Omental fat pad (tissue), 4 donors: ENCODE measurements around the gene FBXO27. TPM values are rescaled to one million over a fixed set of nuclear protein-coding genes. Genes with fewer than 3 reads are reported as not detected.
"Not testable (repeated sequence)": the region's sequence is repeated elsewhere in the genome, so short reads cannot be mapped to it uniquely, and the experiment has no call there.

ENCODE experiments used
- ATAC-seq: fragments of 150-250 bp; one replicate; pipeline ENCODE4 v1.9.1; 2016; ENCODE audit warnings: mild to moderate bottlenecking, moderate library complexity; ENCODE audit not compliant: low FRiP score
- DNase-seq: peaks from one replicate; pipeline ENCODE4 v3.0.0-alpha.2; 2019; ENCODE audit warnings: low spot score
- total RNA-seq, 4 donors: library from RNA; depleted of rRNA; stranded (reverse); fragments of >200 nt; gene quantifications; one replicate each; pipeline ENCODE4 v1.1.0, GENCODE V29; 2016
- TF ChIP-seq, protein P1 (sequence below), 3 donors: fragments of 450-650 bp; IDR thresholded peaks; one replicate each; pipeline ENCODE4 v1.5.1; 2016 to 2017; ENCODE audit warnings: antibody characterized with exemption in 3 of 3, mild to moderate bottlenecking in 3 of 3, moderate library complexity in 2 of 3

FBXO27 gene
- total RNA-seq, 4 donors from 2014 or later: 3.2 to 14.6 (median 7.6) TPM

GRCh38 chr19:39070888-39071287 lies 38.5 kb upstream of the FBXO27 start:
- ATAC-seq (peak; percentile 44), DNase-seq (no peak)
- TF ChIP-seq, protein P1, sequence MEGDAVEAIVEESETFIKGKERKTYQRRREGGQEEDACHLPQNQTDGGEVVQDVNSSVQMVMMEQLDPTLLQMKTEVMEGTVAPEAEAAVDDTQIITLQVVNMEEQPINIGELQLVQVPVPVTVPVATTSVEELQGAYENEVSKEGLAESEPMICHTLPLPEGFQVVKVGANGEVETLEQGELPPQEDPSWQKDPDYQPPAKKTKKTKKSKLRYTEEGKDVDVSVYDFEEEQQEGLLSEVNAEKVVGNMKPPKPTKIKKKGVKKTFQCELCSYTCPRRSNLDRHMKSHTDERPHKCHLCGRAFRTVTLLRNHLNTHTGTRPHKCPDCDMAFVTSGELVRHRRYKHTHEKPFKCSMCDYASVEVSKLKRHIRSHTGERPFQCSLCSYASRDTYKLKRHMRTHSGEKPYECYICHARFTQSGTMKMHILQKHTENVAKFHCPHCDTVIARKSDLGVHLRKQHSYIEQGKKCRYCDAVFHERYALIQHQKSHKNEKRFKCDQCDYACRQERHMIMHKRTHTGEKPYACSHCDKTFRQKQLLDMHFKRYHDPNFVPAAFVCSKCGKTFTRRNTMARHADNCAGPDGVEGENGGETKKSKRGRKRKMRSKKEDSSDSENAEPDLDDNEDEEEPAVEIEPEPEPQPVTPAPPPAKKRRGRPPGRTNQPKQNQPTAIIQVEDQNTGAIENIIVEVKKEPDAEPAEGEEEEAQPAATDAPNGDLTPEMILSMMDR (IDR thresholded peaks at IDR 0.05): no peak

DNA sequence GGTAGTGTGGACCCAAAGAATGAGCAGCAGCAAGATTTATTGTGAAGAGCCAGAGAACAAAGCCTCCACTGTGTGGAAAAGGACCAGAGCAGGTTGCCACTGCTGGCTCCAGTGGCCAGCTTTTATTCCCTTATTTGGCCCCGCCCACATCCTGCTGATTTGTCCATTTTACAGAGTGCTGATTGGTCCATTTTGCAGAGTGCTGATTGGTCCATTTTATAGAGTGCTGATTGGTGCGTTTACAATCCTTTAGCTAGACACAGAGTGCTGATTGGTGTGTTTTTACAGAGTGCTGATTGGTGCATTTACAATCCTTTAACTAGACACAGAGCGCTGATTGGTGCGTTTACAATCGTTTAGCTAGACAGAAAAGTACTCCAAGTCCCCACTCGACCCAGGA lies 35.9 kb upstream of the FBXO27 start:
- DNase-seq, ATAC-seq: not testable (repeated sequence)

GRCh38 chr19:39067104-39067503 lies 34.8 kb upstream of the FBXO27 start:
- TF ChIP-seq, protein P1 (IDR thresholded peaks at IDR 0.05): no peak
- ATAC-seq: no peak
- DNase-seq: no peak

GRCh38 chr19:39065928-39066327 lies 33.6 kb upstream of the FBXO27 start:
- ATAC-seq: no peak
- TF ChIP-seq, protein P1 (IDR thresholded peaks at IDR 0.05): no peak
- no peak for DNase-seq

DNA sequence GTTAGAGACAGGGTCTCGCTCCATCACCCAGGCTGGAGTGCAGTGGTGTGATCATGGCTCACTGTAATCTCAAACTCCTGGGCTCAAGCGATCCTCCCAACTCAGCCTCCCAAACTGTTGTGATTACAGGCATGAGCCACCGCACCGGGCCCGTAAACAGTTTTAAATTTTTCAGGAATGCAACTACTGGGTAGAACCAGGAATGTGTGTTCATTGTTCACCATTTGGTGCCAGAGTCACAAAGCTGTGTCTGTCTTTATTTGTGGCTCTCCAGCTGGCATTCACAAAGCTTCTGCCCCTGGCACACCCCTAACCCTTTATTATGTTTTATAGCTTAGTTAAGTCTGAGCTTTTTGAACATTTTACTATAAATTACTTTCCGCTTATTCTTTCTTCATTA lies 32.1 kb upstream of the FBXO27 start:
- TF ChIP-seq, protein P1 (IDR thresholded peaks at IDR 0.05): no peak
- ATAC-seq (no peak), DNase-seq (no peak)

- ATAC-seq (no peak), DNase-seq (no peak)
- TF ChIP-seq, protein P1 (IDR thresholded peaks at IDR 0.05): no peak
Measured at GRCh38 chr19:39060171-39060570, 27.8 kb upstream of the FBXO27 start.

- DNase-seq: no peak
- TF ChIP-seq, protein P1 (IDR thresholded peaks at IDR 0.05): no peak
- ATAC-seq: no peak
Measured at GRCh38 chr19:39059302-39059701, 27.0 kb upstream of the FBXO27 start.

DNA sequence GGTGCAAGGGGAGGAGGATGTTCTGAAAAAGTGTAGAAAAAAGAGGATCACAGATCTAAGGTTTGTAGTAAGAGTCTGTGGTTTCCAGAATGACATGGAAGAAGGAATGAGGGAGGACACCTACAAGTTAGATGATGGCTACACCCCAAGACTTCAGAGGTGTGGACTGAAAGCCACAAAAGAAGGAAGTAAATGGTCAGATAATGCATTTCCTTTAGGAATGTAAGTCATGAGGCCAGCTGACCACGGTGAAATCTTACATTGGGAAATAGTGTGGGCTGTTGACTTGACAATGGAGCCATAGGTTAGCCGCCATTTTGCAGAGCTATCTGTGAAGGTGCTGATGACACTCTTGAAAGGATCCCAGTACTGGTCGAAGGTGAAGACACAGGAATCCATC lies 25.3 kb upstream of the FBXO27 start:
- DNase-seq: no peak
- TF ChIP-seq, protein P1 (IDR thresholded peaks at IDR 0.05): no peak
- no peak for ATAC-seq
